ENCODE measurements around the gene PUSL1.

PUSL1 gene

DNA sequence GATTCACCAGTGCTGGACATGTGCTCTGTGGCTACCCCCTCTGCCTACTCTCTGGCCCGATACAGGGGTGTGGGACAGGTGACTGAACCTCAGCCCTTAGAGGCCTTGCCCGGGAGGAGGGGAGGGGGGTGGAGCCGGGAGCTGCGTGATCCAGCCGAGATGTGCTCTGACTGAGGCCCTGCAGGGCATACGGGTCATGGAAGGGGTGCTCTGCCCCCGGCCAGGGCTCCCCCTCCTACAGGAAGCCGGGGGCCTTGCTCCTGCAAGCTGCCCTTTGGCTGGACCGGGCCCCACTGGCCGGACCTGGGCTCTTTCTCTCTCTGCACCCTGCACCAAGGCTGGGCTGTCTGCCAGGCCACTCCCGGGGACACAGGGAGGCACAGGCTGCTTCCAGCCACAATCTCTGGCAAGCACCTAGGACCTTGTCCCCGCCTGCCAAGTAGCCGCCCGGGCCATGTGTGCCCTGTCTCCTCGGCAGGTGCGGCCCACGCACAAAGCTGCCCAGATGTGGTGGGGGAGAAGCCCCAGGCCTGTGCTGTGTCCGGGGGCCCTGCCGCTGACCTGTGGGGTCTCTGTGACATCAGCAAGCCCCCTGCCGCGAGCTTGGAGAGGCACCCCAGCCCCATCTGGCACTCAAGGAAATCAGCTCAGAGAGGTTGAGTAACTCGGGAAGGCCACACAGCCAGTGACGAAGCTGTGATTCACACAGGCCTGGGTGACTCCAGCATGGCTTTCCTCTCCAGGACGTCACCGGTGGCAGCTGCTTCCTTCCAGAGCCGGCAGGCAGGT, 26.7 kb upstream of the PUSL1 start:
- Histone ChIP-seq H3K4me2 (ENCODE audit: low read length) (no peak overlapping the region), H3F3A (ENCODE audit: control insufficient read depth, insufficient read depth) (no peaks in the 10 kb centered on the region), H3K27me3 (ENCODE audit: control insufficient read depth, low read length) (no peaks in the 10 kb centered on the region), H3K4me3 (ENCODE audit: low read length) (no peak overlapping the region), H3K36me3 (ENCODE audit: control insufficient read depth, low read length) (no peaks in the 10 kb centered on the region), H3K9me3 (ENCODE audit: control insufficient read depth, insufficient read depth, low read length) (no peaks in the 10 kb centered on the region), H3K9me2 (replicated peaks; ENCODE audit: control insufficient read depth, low read length) (no peaks in the 10 kb centered on the region), H3K27ac (ENCODE audit: low read depth, low read length) (no peak overlapping the region), H3K79me2 (ENCODE audit: control insufficient read depth, low read length) (no peaks in the 10 kb centered on the region), H4K20me1 (ENCODE audit: control insufficient read depth, insufficient read depth, low read depth, low read length) (no peaks in the 10 kb centered on the region), H3K4me1 (ENCODE audit: control insufficient read depth, low read length) (no peaks in the 10 kb centered on the region)
- TF ChIP-seq EZH2phosphoT487 (IDR thresholded peaks at IDR 0.05; ENCODE audit: borderline replicate concordance, low read length), result no peak
- TF ChIP-seq, protein P1, sequence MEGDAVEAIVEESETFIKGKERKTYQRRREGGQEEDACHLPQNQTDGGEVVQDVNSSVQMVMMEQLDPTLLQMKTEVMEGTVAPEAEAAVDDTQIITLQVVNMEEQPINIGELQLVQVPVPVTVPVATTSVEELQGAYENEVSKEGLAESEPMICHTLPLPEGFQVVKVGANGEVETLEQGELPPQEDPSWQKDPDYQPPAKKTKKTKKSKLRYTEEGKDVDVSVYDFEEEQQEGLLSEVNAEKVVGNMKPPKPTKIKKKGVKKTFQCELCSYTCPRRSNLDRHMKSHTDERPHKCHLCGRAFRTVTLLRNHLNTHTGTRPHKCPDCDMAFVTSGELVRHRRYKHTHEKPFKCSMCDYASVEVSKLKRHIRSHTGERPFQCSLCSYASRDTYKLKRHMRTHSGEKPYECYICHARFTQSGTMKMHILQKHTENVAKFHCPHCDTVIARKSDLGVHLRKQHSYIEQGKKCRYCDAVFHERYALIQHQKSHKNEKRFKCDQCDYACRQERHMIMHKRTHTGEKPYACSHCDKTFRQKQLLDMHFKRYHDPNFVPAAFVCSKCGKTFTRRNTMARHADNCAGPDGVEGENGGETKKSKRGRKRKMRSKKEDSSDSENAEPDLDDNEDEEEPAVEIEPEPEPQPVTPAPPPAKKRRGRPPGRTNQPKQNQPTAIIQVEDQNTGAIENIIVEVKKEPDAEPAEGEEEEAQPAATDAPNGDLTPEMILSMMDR (IDR thresholded peaks at IDR 0.05; ENCODE audit: low read depth, low read length, poor library complexity, severe bottlenecking), result no peak

DNA sequence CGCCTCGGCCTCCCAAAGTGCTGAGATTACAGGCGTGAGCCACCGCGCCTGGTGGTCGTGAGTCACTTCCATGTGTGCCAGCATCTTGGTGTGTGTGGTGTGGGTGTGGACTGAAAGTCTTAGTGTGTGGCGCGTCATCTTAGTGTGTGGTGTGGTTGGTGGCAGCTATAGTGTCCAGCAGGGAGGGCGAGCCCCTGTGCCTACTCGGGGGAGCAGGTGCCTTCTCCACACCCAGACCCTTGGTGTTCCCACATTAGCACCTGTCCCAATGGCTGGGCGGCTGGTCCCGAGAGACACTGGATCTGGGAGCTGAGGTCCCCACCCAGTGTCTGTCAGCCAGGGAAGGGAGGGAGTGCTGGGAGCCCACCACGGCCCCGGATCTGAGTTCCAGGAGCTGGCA, 25.4 kb upstream of the PUSL1 start:
- H3F3A ChIP-seq (ENCODE audit: control insufficient read depth, insufficient read depth), result no peaks in the 10 kb centered on the region
- no peak for TF ChIP-seq EZH2phosphoT487 (IDR thresholded peaks at IDR 0.05; ENCODE audit: borderline replicate concordance, low read length)
- TF ChIP-seq, protein P1 (IDR thresholded peaks at IDR 0.05; ENCODE audit: low read depth, low read length, poor library complexity, severe bottlenecking), result no peak
- no peaks in the 10 kb centered on the region for H3K27me3 ChIP-seq (ENCODE audit: control insufficient read depth, low read length)
- no peaks in the 10 kb centered on the region for H3K36me3 ChIP-seq (ENCODE audit: control insufficient read depth, low read length)
- no peaks in the 10 kb centered on the region for H3K4me1 ChIP-seq (ENCODE audit: control insufficient read depth, low read length)
- no peaks in the 10 kb centered on the region; the same call in 1 of the 2 replicates for H3K9me3 ChIP-seq (ENCODE audit: control insufficient read depth, insufficient read depth, low read length)
- H3K9me2 ChIP-seq (replicated peaks; ENCODE audit: control insufficient read depth, low read length), result no peaks in the 10 kb centered on the region
- H3K4me2 ChIP-seq (ENCODE audit: low read length), result no peak overlapping the region
- H3K79me2 ChIP-seq (ENCODE audit: control insufficient read depth, low read length), result no peaks in the 10 kb centered on the region
- H4K20me1 ChIP-seq (ENCODE audit: control insufficient read depth, insufficient read depth, low read depth, low read length), result no peaks in the 10 kb centered on the region
- no peak overlapping the region for H3K4me3 ChIP-seq (ENCODE audit: low read length)
- H3K27ac ChIP-seq (ENCODE audit: low read depth, low read length), result no peak overlapping the region

DNA sequence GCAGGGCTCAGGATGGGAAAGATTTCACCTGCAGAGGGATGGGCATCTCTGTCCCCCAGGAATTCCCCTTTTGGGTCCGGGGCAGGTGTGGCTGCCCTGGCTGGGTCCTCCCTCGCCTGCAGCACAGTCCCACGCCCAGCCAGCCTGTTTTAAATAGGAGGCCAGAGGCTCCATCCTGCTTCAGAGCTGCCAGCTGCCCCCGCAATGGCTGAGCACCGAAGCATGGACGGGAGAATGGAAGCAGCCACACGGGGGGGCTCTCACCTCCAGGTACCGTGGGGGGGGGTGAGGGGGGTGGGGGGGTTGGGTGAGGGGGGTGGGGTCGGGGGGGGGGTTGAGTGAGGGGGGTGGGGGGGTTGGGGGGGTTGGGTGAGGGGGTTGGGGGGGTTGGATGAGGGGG, 24.6 kb upstream of the PUSL1 start:
- no peak for TF ChIP-seq EZH2phosphoT487 (IDR thresholded peaks at IDR 0.05; ENCODE audit: borderline replicate concordance, low read length)
- TF ChIP-seq, protein P1 (IDR thresholded peaks at IDR 0.05; ENCODE audit: low read depth, low read length, poor library complexity, severe bottlenecking), result no peak
- H3K9me3 ChIP-seq (ENCODE audit: control insufficient read depth, insufficient read depth, low read length), result no peaks in the 10 kb centered on the region; the same call in 1 of the 2 replicates
- no peaks in the 10 kb centered on the region for H3K27me3 ChIP-seq (ENCODE audit: control insufficient read depth, low read length)
- no peaks in the 10 kb centered on the region for H3K4me1 ChIP-seq (ENCODE audit: control insufficient read depth, low read length)
- H3K9me2 ChIP-seq (replicated peaks; ENCODE audit: control insufficient read depth, low read length), result no peaks in the 10 kb centered on the region
- no peak overlapping the region for H3K4me3 ChIP-seq (ENCODE audit: low read length)
- H3K4me2 ChIP-seq (ENCODE audit: low read length), result no peak overlapping the region
- no peaks in the 10 kb centered on the region for H4K20me1 ChIP-seq (ENCODE audit: control insufficient read depth, insufficient read depth, low read depth, low read length)
- H3K36me3 ChIP-seq (ENCODE audit: control insufficient read depth, low read length), result no peaks in the 10 kb centered on the region
- H3K79me2 ChIP-seq (ENCODE audit: control insufficient read depth, low read length), result no peaks in the 10 kb centered on the region
- no peaks in the 10 kb centered on the region for H3F3A ChIP-seq (ENCODE audit: control insufficient read depth, insufficient read depth)
- no peak overlapping the region for H3K27ac ChIP-seq (ENCODE audit: low read depth, low read length)

Data from DOHH2 (cell line).